ENCODE results near the gene PHOX2A.

The PHOX2A gene

GRCh38 chr11:72237112-72237931 lies 6.7 kb downstream of the PHOX2A start:
- no peak for DNase-seq (ENCODE audit: low spot score)
- H3K36me3 ChIP-seq (replicated peaks in 1 of 2; ENCODE audit: control insufficient read depth in 2 of 2, insufficient read depth in 2 of 2, low read length in 2 of 2): peaks cover 40 to 66% of the 10 kb centered on the region in 2 donors

DNA sequence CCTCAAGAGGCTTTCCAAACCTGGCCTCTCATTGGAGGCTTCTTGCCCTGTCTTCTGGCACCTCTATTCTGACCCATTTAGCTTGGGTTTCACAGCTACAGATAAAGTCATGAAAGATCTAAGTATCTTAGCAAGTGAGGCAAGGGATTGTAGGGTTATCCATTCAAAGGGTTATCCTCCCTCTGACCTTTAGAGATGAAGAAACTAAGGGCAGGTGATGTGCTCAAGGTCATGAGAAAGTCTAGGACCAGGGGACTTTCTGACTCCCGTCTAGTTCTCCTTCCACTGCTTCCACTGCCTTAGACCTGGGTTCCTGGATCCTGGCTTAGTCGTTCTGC lies 7.2 kb downstream of the PHOX2A start:
- H3K4me1 ChIP-seq (ENCODE audit: control insufficient read depth in 2 of 2, insufficient read depth in 1 of 2, low read depth in 1 of 2, low read length in 2 of 2): peaks cover 9 to 24% of the 10 kb centered on the region in 2 donors
- H3K36me3 ChIP-seq (replicated peaks in 1 of 2; ENCODE audit: control insufficient read depth in 2 of 2, insufficient read depth in 2 of 2, low read length in 2 of 2): peaks cover 43 to 72% of the 10 kb centered on the region in 2 donors

More at GRCh38 chr11:72237112-72237931, 6.7 kb downstream of the PHOX2A start:
- H3K4ac ChIP-seq (ENCODE audit: low read length): peak overlapping the region; percentile 57
- H2AK5ac ChIP-seq (ENCODE audit: low read depth, low read length): peak overlapping the region; percentile 73
- H3K4me2 ChIP-seq (ENCODE audit: insufficient read depth, low read length, poor library complexity, severe bottlenecking): no peak overlapping the region
- H3K18ac ChIP-seq (ENCODE audit: low read length): peak overlapping the region; percentile 77
- H2BK12ac ChIP-seq (ENCODE audit: low read length): peak overlapping the region; percentile 30
- H2BK15ac ChIP-seq (ENCODE audit: low read length): peak overlapping the region; percentile 39
- H3K23ac ChIP-seq (ENCODE audit: low read depth, low read length, poor library complexity): peak overlapping the region; percentile 76
- no CpG with 5 or more reads among the region's 22 CpGs for WGBS, 2 donors (ENCODE audit: extremely low coverage in 2 of 2, insufficient read length in 2 of 2, insufficient replicate concordance in 1 of 2)
- no peak overlapping the region for H2AFZ ChIP-seq (ENCODE audit: low read length)
- peaks cover 2 to 5% of the 10 kb centered on the region in 2 donors for H3K9me3 ChIP-seq (replicated peaks in 1 of 2; ENCODE audit: control insufficient read depth in 2 of 2, insufficient read depth in 1 of 2, low read depth in 1 of 2, low read length in 2 of 2)
- no peak overlapping the region for H4K91ac ChIP-seq (ENCODE audit: low read depth, low read length, poor library complexity)
- H3K27me3 ChIP-seq (ENCODE audit: control insufficient read depth in 3 of 3, insufficient read depth in 3 of 3, low read depth in 1 of 3, low read length in 3 of 3): peaks cover 23 to 39% (median 36%) of the 10 kb centered on the region in 3 experiments
- peak overlapping the region; percentile 20 for H2BK5ac ChIP-seq (ENCODE audit: low read length)
- peaks cover 9 to 24% of the 10 kb centered on the region in 2 donors for H3K4me1 ChIP-seq (ENCODE audit: control insufficient read depth in 2 of 2, insufficient read depth in 1 of 2, low read depth in 1 of 2, low read length in 2 of 2)
- H3K79me1 ChIP-seq (ENCODE audit: low read depth, low read length): peaks cover 4% of the 10 kb centered on the region
- no peak overlapping the region for H4K8ac ChIP-seq (ENCODE audit: low read depth, low read length)
- no peak overlapping the region for H3K4me3 ChIP-seq (ENCODE audit: low read length in 2 of 2)
- no peak overlapping the region for H3K27ac ChIP-seq (replicated peaks; ENCODE audit: low read length)
- H3K9ac ChIP-seq (ENCODE audit: low read depth, low read length, poor library complexity): peak overlapping the region; percentile 34
- H2BK120ac ChIP-seq (ENCODE audit: low read depth, low read length): peak overlapping the region; percentile 38
- no peak overlapping the region for H3K14ac ChIP-seq (ENCODE audit: low read length)

DNA sequence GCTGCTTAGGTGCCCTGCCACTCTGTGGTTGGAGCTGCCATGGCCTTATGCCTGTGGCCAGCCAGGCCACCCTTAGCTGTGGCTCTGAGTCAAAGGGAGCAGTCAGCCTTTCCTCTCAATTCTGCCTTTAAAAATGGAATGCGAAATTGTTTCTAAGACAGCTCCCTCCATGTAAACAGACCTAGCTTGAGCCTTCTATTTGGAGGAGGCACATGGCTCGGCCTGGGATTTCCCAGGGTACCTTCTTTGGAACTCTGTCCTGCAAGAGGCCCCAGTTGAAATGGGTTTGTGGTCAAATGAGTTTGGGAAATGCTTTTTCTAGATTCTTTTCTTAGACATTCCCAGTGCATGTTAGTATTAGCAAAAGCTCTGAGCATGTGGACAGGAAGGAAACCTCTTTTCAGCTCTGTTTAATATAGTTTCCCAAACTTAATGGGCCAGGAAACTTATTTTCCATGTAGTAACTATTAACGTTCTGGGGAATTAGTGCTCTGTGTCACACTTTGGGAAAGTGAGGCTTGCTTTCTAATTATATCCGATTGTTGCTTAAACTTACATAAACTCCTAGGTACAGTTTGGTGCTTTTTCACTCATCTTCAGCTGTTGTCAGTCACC lies 7.8 kb downstream of the PHOX2A start:
- Histone ChIP-seq H2BK120ac (ENCODE audit: low read depth, low read length) (no peak overlapping the region), H2BK12ac (ENCODE audit: low read length) (no peak overlapping the region), H2AK5ac (ENCODE audit: low read depth, low read length) (no peak overlapping the region), H3K4me2 (ENCODE audit: insufficient read depth, low read length, poor library complexity, severe bottlenecking) (no peak overlapping the region), H3K23ac (ENCODE audit: low read depth, low read length, poor library complexity) (no peak overlapping the region), H3K18ac (ENCODE audit: low read length) (no peak overlapping the region), H3K36me3 (replicated peaks in 1 of 2; ENCODE audit: control insufficient read depth in 2 of 2, insufficient read depth in 2 of 2, low read length in 2 of 2) (peaks cover 48 to 78% of the 10 kb centered on the region in 2 donors), H3K14ac (ENCODE audit: low read length) (no peak overlapping the region), H3K4me3 (ENCODE audit: low read length in 2 of 2) (no peak overlapping the region), H3K9ac (ENCODE audit: low read depth, low read length, poor library complexity) (no peak overlapping the region), H3K27ac (replicated peaks; ENCODE audit: low read length) (no peak overlapping the region), H3K9me3 (replicated peaks in 1 of 2; ENCODE audit: control insufficient read depth in 2 of 2, insufficient read depth in 1 of 2, low read depth in 1 of 2, low read length in 2 of 2) (peaks cover 0 to 2% of the 10 kb centered on the region in 2 donors), H4K91ac (ENCODE audit: low read depth, low read length, poor library complexity) (no peak overlapping the region), H2AFZ (ENCODE audit: low read length) (no peak overlapping the region), H2BK5ac (ENCODE audit: low read length) (no peak overlapping the region), H4K8ac (ENCODE audit: low read depth, low read length) (no peak overlapping the region), H3K27me3 (ENCODE audit: control insufficient read depth in 3 of 3, insufficient read depth in 3 of 3, low read depth in 1 of 3, low read length in 3 of 3) (peaks cover 18 to 28% (median 25%) of the 10 kb centered on the region in 3 experiments), H3K79me1 (ENCODE audit: low read depth, low read length) (peaks cover 4% of the 10 kb centered on the region), H2BK15ac (ENCODE audit: low read length) (no peak overlapping the region), H3K4ac (ENCODE audit: low read length) (no peak overlapping the region), H3K4me1 (ENCODE audit: control insufficient read depth in 2 of 2, insufficient read depth in 1 of 2, low read depth in 1 of 2, low read length in 2 of 2) (peaks cover 9 to 24% of the 10 kb centered on the region in 2 donors)
- no CpG with 5 or more reads among the region's 4 CpGs for WGBS, 2 donors (ENCODE audit: extremely low coverage in 2 of 2, insufficient read length in 2 of 2, insufficient replicate concordance in 1 of 2)
- no peak for DNase-seq (ENCODE audit: low spot score)

More for the DNA sequence above, 7.2 kb downstream of the PHOX2A start:
- no peak for DNase-seq (ENCODE audit: low spot score)
- H3K4me2 ChIP-seq (ENCODE audit: insufficient read depth, low read length, poor library complexity, severe bottlenecking): no peak overlapping the region
- H3K4me3 ChIP-seq (ENCODE audit: low read length in 2 of 2): no peak overlapping the region
- no CpG with 5 or more reads among the region's 2 CpGs for WGBS, 2 donors (ENCODE audit: extremely low coverage in 2 of 2, insufficient read length in 2 of 2, insufficient replicate concordance in 1 of 2)
- no peak overlapping the region for H2BK5ac ChIP-seq (ENCODE audit: low read length)
- H3K9me3 ChIP-seq (replicated peaks in 1 of 2; ENCODE audit: control insufficient read depth in 2 of 2, insufficient read depth in 1 of 2, low read depth in 1 of 2, low read length in 2 of 2): peaks cover 0 to 2% of the 10 kb centered on the region in 2 donors
- no peak overlapping the region for H3K23ac ChIP-seq (ENCODE audit: low read depth, low read length, poor library complexity)
- H3K9ac ChIP-seq (ENCODE audit: low read depth, low read length, poor library complexity): no peak overlapping the region
- no peak overlapping the region for H4K8ac ChIP-seq (ENCODE audit: low read depth, low read length)
- no peak overlapping the region for H2BK15ac ChIP-seq (ENCODE audit: low read length)
- H3K79me1 ChIP-seq (ENCODE audit: low read depth, low read length): peaks cover 4% of the 10 kb centered on the region
- H2BK12ac ChIP-seq (ENCODE audit: low read length): no peak overlapping the region
- H3K27ac ChIP-seq (replicated peaks; ENCODE audit: low read length): no peak overlapping the region
- no peak overlapping the region for H4K91ac ChIP-seq (ENCODE audit: low read depth, low read length, poor library complexity)
- peaks cover 21 to 33% (median 30%) of the 10 kb centered on the region in 3 experiments for H3K27me3 ChIP-seq (ENCODE audit: control insufficient read depth in 3 of 3, insufficient read depth in 3 of 3, low read depth in 1 of 3, low read length in 3 of 3)
- H2BK120ac ChIP-seq (ENCODE audit: low read depth, low read length): no peak overlapping the region
- no peak overlapping the region for H3K4ac ChIP-seq (ENCODE audit: low read length)
- no peak overlapping the region for H3K14ac ChIP-seq (ENCODE audit: low read length)
- no peak overlapping the region for H2AFZ ChIP-seq (ENCODE audit: low read length)
- H3K18ac ChIP-seq (ENCODE audit: low read length): no peak overlapping the region
- H2AK5ac ChIP-seq (ENCODE audit: low read depth, low read length): no peak overlapping the region
